ENCODE data around the gene ARHGAP42. TPM values are rescaled to one million over a fixed set of nuclear protein-coding genes. Genes with fewer than 3 reads are reported as not detected.

The ARHGAP42 gene
- total RNA-seq, 1 experiment from 2014 or later, result 7.1 TPM

- Histone ChIP-seq H3K4me3 (ENCODE audit: low read depth in 2 of 2, low read length in 2 of 2) (no peak overlapping the region), H3K27ac (ENCODE audit: low read length) (no peak overlapping the region), H3K27me3 (ENCODE audit: control insufficient read depth, insufficient read depth, low read length) (no peaks in the 10 kb centered on the region), H3K9me3 (ENCODE audit: control insufficient read depth, insufficient read depth, low read depth, low read length) (no peaks in the 10 kb centered on the region), H3K36me3 (ENCODE audit: control insufficient read depth, insufficient read depth, low read length) (no peaks in the 10 kb centered on the region), H3K4me1 (ENCODE audit: control insufficient read depth, insufficient read depth, low read length) (no peaks in the 10 kb centered on the region)
- no TSS peak for BruUV-seq (replicated peaks)
- ATAC-seq (no peak), DNase-seq (ENCODE audit: low read depth, low spot score) (no peak)
- in situ Hi-C loops (cut with HindIII; ENCODE audit: low pct_unique_long_range_greater_than_20kb, low sequenced_read_pairs) (no loop called here), intact Hi-C loops (cut with micrococcal nuclease; ENCODE audit: unreplicated experiment) (no loop called here)
- no peak for TF ChIP-seq POLR2AphosphoS5 (IDR thresholded peaks at IDR 0.05; ENCODE audit: low read depth, low read length)
- TF ChIP-seq SIN3A (IDR thresholded peaks at IDR 0.05; ENCODE audit: borderline replicate concordance, insufficient read depth, low read depth, low read length), result no peak
- no peak for TF ChIP-seq REST (IDR thresholded peaks at IDR 0.05; ENCODE audit: insufficient read depth in 1 of 2, low read depth in 2 of 2, low read length in 1 of 2)
- TF ChIP-seq, protein P1, sequence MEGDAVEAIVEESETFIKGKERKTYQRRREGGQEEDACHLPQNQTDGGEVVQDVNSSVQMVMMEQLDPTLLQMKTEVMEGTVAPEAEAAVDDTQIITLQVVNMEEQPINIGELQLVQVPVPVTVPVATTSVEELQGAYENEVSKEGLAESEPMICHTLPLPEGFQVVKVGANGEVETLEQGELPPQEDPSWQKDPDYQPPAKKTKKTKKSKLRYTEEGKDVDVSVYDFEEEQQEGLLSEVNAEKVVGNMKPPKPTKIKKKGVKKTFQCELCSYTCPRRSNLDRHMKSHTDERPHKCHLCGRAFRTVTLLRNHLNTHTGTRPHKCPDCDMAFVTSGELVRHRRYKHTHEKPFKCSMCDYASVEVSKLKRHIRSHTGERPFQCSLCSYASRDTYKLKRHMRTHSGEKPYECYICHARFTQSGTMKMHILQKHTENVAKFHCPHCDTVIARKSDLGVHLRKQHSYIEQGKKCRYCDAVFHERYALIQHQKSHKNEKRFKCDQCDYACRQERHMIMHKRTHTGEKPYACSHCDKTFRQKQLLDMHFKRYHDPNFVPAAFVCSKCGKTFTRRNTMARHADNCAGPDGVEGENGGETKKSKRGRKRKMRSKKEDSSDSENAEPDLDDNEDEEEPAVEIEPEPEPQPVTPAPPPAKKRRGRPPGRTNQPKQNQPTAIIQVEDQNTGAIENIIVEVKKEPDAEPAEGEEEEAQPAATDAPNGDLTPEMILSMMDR (IDR thresholded peaks at IDR 0.05), result no peak
- TF ChIP-seq TCF7L2 (IDR thresholded peaks at IDR 0.05; ENCODE audit: low read depth, low read length), result no peak
- ChIA-PET CTCF (no interaction called here), POLR2A (no interaction called here)
Observed at GRCh38 chr11:100793525-100793924, 106.4 kb downstream of the ARHGAP42 start.

DNA sequence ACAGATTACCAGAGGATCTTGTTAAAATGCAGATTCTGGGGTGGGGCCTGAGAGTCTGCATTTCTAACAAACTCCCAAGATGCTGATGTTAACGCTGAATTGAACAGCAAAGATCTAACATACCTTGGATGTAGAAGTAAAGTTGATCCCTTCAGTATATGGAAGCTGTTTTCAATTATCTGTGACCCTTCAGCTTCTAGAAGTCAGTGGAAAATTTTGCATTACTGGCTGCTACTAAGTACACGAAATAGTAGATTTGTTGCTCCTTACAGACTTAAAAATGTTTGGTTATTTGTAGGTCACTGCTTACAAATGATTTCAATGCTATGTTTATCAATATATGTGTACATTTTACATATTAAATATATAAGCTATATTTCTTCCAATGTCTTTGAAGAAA is 107.4 kb downstream of the ARHGAP42 start:
- in situ Hi-C loops (cut with HindIII; ENCODE audit: low pct_unique_long_range_greater_than_20kb, low sequenced_read_pairs), result no loop called here

More for the DNA sequence above, 107.4 kb downstream of the ARHGAP42 start:
- no peaks in the 10 kb centered on the region for H3K9me3 ChIP-seq (ENCODE audit: control insufficient read depth, insufficient read depth, low read depth, low read length)
- ChIA-PET POLR2A (interaction anchor here (0.6 kb wide), 1 partner anchor 32 kb away, joined by 17 read pairs; no protein-coding TSS in a partner anchor), CTCF (no interaction called here)
- intact Hi-C loops (cut with micrococcal nuclease; ENCODE audit: unreplicated experiment), result no loop called here
- H3K4me1 ChIP-seq (ENCODE audit: control insufficient read depth, insufficient read depth, low read length), result no peaks in the 10 kb centered on the region
- H3K27me3 ChIP-seq (ENCODE audit: control insufficient read depth, insufficient read depth, low read length), result no peaks in the 10 kb centered on the region
- no peaks in the 10 kb centered on the region for H3K36me3 ChIP-seq (ENCODE audit: control insufficient read depth, insufficient read depth, low read length)
- no TSS peak for BruUV-seq (replicated peaks)
- H3K4me3 ChIP-seq (ENCODE audit: low read depth in 2 of 2, low read length in 2 of 2), result no peak overlapping the region
- ATAC-seq (no peak), DNase-seq (ENCODE audit: low read depth, low spot score) (no peak)
- no peak for TF ChIP-seq TCF7L2 (IDR thresholded peaks at IDR 0.05; ENCODE audit: low read depth, low read length)
- TF ChIP-seq SIN3A (IDR thresholded peaks at IDR 0.05; ENCODE audit: borderline replicate concordance, insufficient read depth, low read depth, low read length), result no peak
- TF ChIP-seq, protein P1 (IDR thresholded peaks at IDR 0.05), result no peak
- no peak for TF ChIP-seq REST (IDR thresholded peaks at IDR 0.05; ENCODE audit: insufficient read depth in 1 of 2, low read depth in 2 of 2, low read length in 1 of 2)
- TF ChIP-seq POLR2AphosphoS5 (IDR thresholded peaks at IDR 0.05; ENCODE audit: low read depth, low read length), result no peak
- no peak overlapping the region for H3K27ac ChIP-seq (ENCODE audit: low read length)

All from Panc1 (cell line).